Neural progenitor cell (in vitro differentiated cells): Measurements from ENCODE around the gene NAT9. TPM values are rescaled to one million over a fixed set of nuclear protein-coding genes. Genes with fewer than 3 reads are reported as not detected.

Experiments
- DNase-seq: peaks from one replicate; pipeline ENCODE4 v3.0.0-alpha.2; 2016; ENCODE audit warnings: low spot score
- H2AFZ ChIP-seq: fragments of 200-600 bp; sonication (generic); replicated peaks from 2 replicates; pipeline ENCODE4 v1.6.1; 2016; ENCODE audit warnings: antibody characterized with exemption
- H3F3A ChIP-seq: fragments of 200-600 bp; sonication (generic); 2 replicates; pipeline ENCODE4 v1.6.1; 2016; ENCODE audit warnings: antibody characterized with exemption, low read depth
- H3K27ac ChIP-seq: fragments of 200-600 bp; sonication (generic); 2 replicates; pipeline ENCODE4 v1.5.1; 2016; ENCODE audit warnings: mild to moderate bottlenecking
- H3K27me3 ChIP-seq: fragments of 200-600 bp; sonication (generic); 2 replicates; pipeline ENCODE4 v1.6.1; 2016; ENCODE audit warnings: mild to moderate bottlenecking, moderate library complexity
- H3K36me3 ChIP-seq: fragments of 200-600 bp; sonication (generic); 2 replicates; pipeline ENCODE4 v1.5.1; 2016
- H3K4me1 ChIP-seq: fragments of 200-600 bp; sonication (generic); 2 replicates; pipeline ENCODE4 v1.6.1; 2016; ENCODE audit warnings: mixed run types
- H3K4me2 ChIP-seq: fragments of 200-600 bp; sonication (generic); 2 replicates; pipeline ENCODE4 v1.6.1; 2016
- H3K4me3 ChIP-seq: fragments of 200-600 bp; sonication (generic); 2 replicates; pipeline ENCODE4 v1.5.1; 2016
- H3K79me2 ChIP-seq: fragments of 200-600 bp; sonication (generic); 2 replicates; pipeline ENCODE4 v1.6.1; 2016; ENCODE audit warnings: low read depth
- H3K9ac ChIP-seq: fragments of 200-600 bp; sonication (generic); 2 replicates; pipeline ENCODE4 v1.6.1; 2016
- H3K9me3 ChIP-seq: fragments of 200-600 bp; sonication (generic); 2 replicates; pipeline ENCODE4 v1.5.1; 2016; ENCODE audit warnings: low read depth
- H4K20me1 ChIP-seq: fragments of 200-600 bp; sonication (generic); 2 replicates; pipeline ENCODE4 v1.6.1; 2016; ENCODE audit warnings: low read depth
- H3K27ac Mint-ChIP-seq: 3 replicates; pipeline ENCODE4 v1.8.0; 2021; ENCODE audit warnings: mixed read lengths
- H3K27me3 Mint-ChIP-seq: 2 replicates; pipeline ENCODE4 v1.8.0; 2022; ENCODE audit warnings: low read depth, mild to moderate bottlenecking, inconsistent platforms, moderate library complexity, mixed read lengths; ENCODE audit not compliant: insufficient read depth
- H3K36me3 Mint-ChIP-seq: 3 replicates; pipeline ENCODE4 v1.8.0; 2021; ENCODE audit warnings: mixed read lengths
- H3K4me1 Mint-ChIP-seq: 3 replicates; pipeline ENCODE4 v1.8.0; 2021; ENCODE audit warnings: mixed read lengths
- H3K4me3 Mint-ChIP-seq: 3 replicates; pipeline ENCODE4 v1.8.0; 2021; ENCODE audit warnings: mild to moderate bottlenecking, moderate library complexity, mixed read lengths
- H3K9me3 Mint-ChIP-seq: 3 replicates; pipeline ENCODE4 v1.8.0; 2020; ENCODE audit warnings: mixed read lengths
- CTCF ChIP-seq: fragments of 200-600 bp; sonication (generic); IDR thresholded peaks from 2 replicates; pipeline ENCODE4 v1.5.1; 2017; ENCODE audit warnings: antibody characterized with exemption, mild to moderate bottlenecking
- EZH2 ChIP-seq: fragments of 200-600 bp; sonication (generic); IDR thresholded peaks from 2 replicates; pipeline ENCODE4 v1.6.1; 2017; ENCODE audit warnings: antibody characterized with exemption, mild to moderate bottlenecking, moderate library complexity
- EZH2phosphoT487 ChIP-seq: fragments of 200-600 bp; sonication (generic); IDR thresholded peaks from 2 replicates; pipeline ENCODE4 v1.6.1; 2017; ENCODE audit warnings: antibody characterized with exemption
- total RNA-seq: library from RNA; depleted of rRNA; stranded (reverse); fragments of >200 nt; gene quantifications from 2 replicates; pipeline ENCODE4 v1.2.3, GENCODE V29; 2015; ENCODE audit warnings: low replicate concordance

Gene NAT9
- total RNA-seq, 1 donor from 2014 or later: 75.3 TPM

GRCh38 chr17:74810699-74811485 is 34.7 kb upstream of the NAT9 start:
- H3K4me1 Mint-ChIP-seq: peaks cover 20% of the 10 kb centered on the region
- H3K27ac ChIP-seq: no peak overlapping the region
- H3K4me3 Mint-ChIP-seq: peak overlapping the region; percentile 15
- no peaks in the 10 kb centered on the region for H3K36me3 ChIP-seq
- peaks cover 35% of the 10 kb centered on the region for H4K20me1 ChIP-seq
- no peak overlapping the region for H2AFZ ChIP-seq
- H3K4me1 ChIP-seq: peaks cover 18% of the 10 kb centered on the region
- no peaks in the 10 kb centered on the region for H3K27me3 ChIP-seq
- peaks cover 1% of the 10 kb centered on the region for H3K36me3 Mint-ChIP-seq
- no peak overlapping the region for H3K4me2 ChIP-seq
- H3K9me3 ChIP-seq: no peaks in the 10 kb centered on the region
- H3K27me3 Mint-ChIP-seq: no peaks in the 10 kb centered on the region
- DNase-seq: no peak
- no peak overlapping the region for H3K4me3 ChIP-seq
- TF ChIP-seq CTCF (no peak), EZH2 (no peak), EZH2phosphoT487 (no peak)
- H3F3A ChIP-seq: peaks cover 3% of the 10 kb centered on the region
- H3K9me3 Mint-ChIP-seq: no peaks in the 10 kb centered on the region
- H3K27ac Mint-ChIP-seq: no peak overlapping the region
- H3K79me2 ChIP-seq: no peaks in the 10 kb centered on the region
- H3K9ac ChIP-seq: no peak overlapping the region

- Histone ChIP-seq H3K4me2 (no peak overlapping the region), H3K4me1 (peaks cover 15% of the 10 kb centered on the region)
Observed at GRCh38 chr17:74808714-74809430, 32.7 kb upstream of the NAT9 start.

DNA sequence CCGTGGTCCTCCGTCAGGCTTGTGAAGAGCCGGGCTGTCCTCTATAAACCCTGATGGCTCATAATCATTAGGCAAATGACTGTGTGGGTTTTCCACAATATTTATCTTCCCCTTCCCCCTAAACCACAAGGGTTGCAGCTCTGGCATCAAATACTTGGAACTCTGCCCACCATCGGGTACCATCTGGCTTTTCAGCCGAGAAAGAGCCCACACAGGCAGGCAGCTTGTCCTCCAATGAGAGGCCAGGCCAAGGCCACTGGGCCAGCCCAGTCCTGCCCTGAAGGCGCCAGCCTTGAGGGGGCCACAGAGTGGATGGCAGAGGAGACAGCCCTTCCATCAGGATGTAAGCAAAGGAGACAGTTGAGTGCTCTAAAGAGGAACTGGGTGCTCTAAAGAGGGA is 31.8 kb upstream of the NAT9 start:
- Histone ChIP-seq H2AFZ (no peak overlapping the region), H3K9ac (no peak overlapping the region), H3K4me1 (peaks cover 11% of the 10 kb centered on the region), H3K4me2 (no peak overlapping the region), H3K36me3 (no peaks in the 10 kb centered on the region), H3K4me3 (no peak overlapping the region), H3K79me2 (no peaks in the 10 kb centered on the region), H4K20me1 (peaks cover 32% of the 10 kb centered on the region), H3K27me3 (no peaks in the 10 kb centered on the region), H3K9me3 (no peaks in the 10 kb centered on the region), H3K27ac (no peak overlapping the region), H3F3A (no peaks in the 10 kb centered on the region)
- Mint-ChIP-seq H3K27ac (peak overlapping the region; percentile 53), H3K4me3 (peak overlapping the region; percentile 48), H3K27me3 (no peaks in the 10 kb centered on the region), H3K9me3 (no peaks in the 10 kb centered on the region), H3K36me3 (peaks cover 1% of the 10 kb centered on the region), H3K4me1 (peaks cover 12% of the 10 kb centered on the region)
- no peak for DNase-seq
- TF ChIP-seq CTCF (no peak), EZH2phosphoT487 (no peak), EZH2 (no peak)

More at GRCh38 chr17:74808714-74809430, 32.7 kb upstream of the NAT9 start:
- TF ChIP-seq EZH2 (no peak), CTCF (no peak), EZH2phosphoT487 (no peak)
- no peaks in the 10 kb centered on the region for H3K27me3 Mint-ChIP-seq
- peaks cover 14% of the 10 kb centered on the region for H3K4me1 Mint-ChIP-seq
- no peaks in the 10 kb centered on the region for H3K9me3 ChIP-seq
- H3K36me3 Mint-ChIP-seq: peaks cover 1% of the 10 kb centered on the region
- no peak overlapping the region for H3K4me3 ChIP-seq
- no peaks in the 10 kb centered on the region for H3K79me2 ChIP-seq
- H3K9me3 Mint-ChIP-seq: no peaks in the 10 kb centered on the region
- no peak overlapping the region for H3K27ac Mint-ChIP-seq
- no peak overlapping the region for H3K9ac ChIP-seq
- no peak overlapping the region for H3K27ac ChIP-seq
- no peaks in the 10 kb centered on the region for H3K36me3 ChIP-seq
- H2AFZ ChIP-seq: no peak overlapping the region
- no peaks in the 10 kb centered on the region for H3K27me3 ChIP-seq
- no peak for DNase-seq
- no peak overlapping the region for H3K4me3 Mint-ChIP-seq
- H3F3A ChIP-seq: no peaks in the 10 kb centered on the region
- peaks cover 35% of the 10 kb centered on the region for H4K20me1 ChIP-seq
